ENCODE measurements around the gene STIL. TPM values are rescaled to one million over a fixed set of nuclear protein-coding genes. Genes with fewer than 3 reads are reported as not detected.
A peak's percentile ranks its signal among the peaks of the same experiment; 100 is the strongest.

The STIL gene
- total RNA-seq, 1 donor from 2014 or later = 4.9 TPM

GRCh38 chr1:47235241-47235681 lies 78.7 kb downstream of the STIL start:
- no peak for DNase-seq (ENCODE audit: low read depth)

- DNase-seq (ENCODE audit: low read depth) = no peak
Observed at GRCh38 chr1:47233186-47233585, 80.8 kb downstream of the STIL start.

- DNase-seq (ENCODE audit: low read depth) = no peak
Observed at GRCh38 chr1:47232187-47232874, 81.6 kb downstream of the STIL start, which contains the start of gene TAL1. TAL1 (minus strand) TSS chr1:47232225; CDS start chr1:47225888, 6,337 bp downstream.

GRCh38 chr1:47231301-47232186 lies 82.4 kb downstream of the STIL start:
- peak; percentile 24 for DNase-seq (ENCODE audit: low read depth)

GRCh38 chr1:47230692-47231300 lies 83.2 kb downstream of the STIL start:
- no peak for DNase-seq (ENCODE audit: low read depth)

GRCh38 chr1:47229886-47230691 lies 83.9 kb downstream of the STIL start:
- no peak for DNase-seq (ENCODE audit: low read depth)

- no peak for DNase-seq (ENCODE audit: low read depth)
Observed at GRCh38 chr1:47229031-47229885, 84.7 kb downstream of the STIL start.

GRCh38 chr1:47228644-47229030 lies 85.3 kb downstream of the STIL start:
- DNase-seq (ENCODE audit: low read depth) = no peak

- no peak for DNase-seq (ENCODE audit: low read depth)
Observed at GRCh38 chr1:47227341-47228232, 86.4 kb downstream of the STIL start.

- DNase-seq (ENCODE audit: low read depth) = no peak
Observed at GRCh38 chr1:47226839-47227215, 87.1 kb downstream of the STIL start.

- DNase-seq (ENCODE audit: low read depth) = no peak
Observed at GRCh38 chr1:47226121-47226838, 87.7 kb downstream of the STIL start.

- DNase-seq (ENCODE audit: low read depth) = no peak
Observed at GRCh38 chr1:47225430-47226100, 88.4 kb downstream of the STIL start.

- no peak for DNase-seq (ENCODE audit: low read depth)
Observed at GRCh38 chr1:47224676-47225399, 89.1 kb downstream of the STIL start.

GRCh38 chr1:47223921-47224675 lies 89.8 kb downstream of the STIL start:
- DNase-seq (ENCODE audit: low read depth) = no peak

GRCh38 chr1:47223174-47223920 lies 90.6 kb downstream of the STIL start:
- no peak for DNase-seq (ENCODE audit: low read depth)

GRCh38 chr1:47222476-47222875 lies 91.5 kb downstream of the STIL start:
- DNase-seq (ENCODE audit: low read depth) = no peak

Measured in renal cortical epithelial cell (primary cell).